Bone marrow (tissue), 2 donors: ENCODE data around the gene SMIM21.

Experiments used
- DNase-seq, 2 donors: peaks; one replicate each; lab custom pipeline; 2025; lab: John Stamatoyannopoulos, UW

Gene SMIM21

GRCh38 chr18:75377258-75377657 lies 50.2 kb downstream of the SMIM21 start:
- no peak for DNase-seq

GRCh38 chr18:75376004-75376403 lies 51.5 kb downstream of the SMIM21 start:
- DNase-seq, result no peak

- no peak for DNase-seq
Observed at GRCh38 chr18:75375341-75375740, 52.2 kb downstream of the SMIM21 start.

GRCh38 chr18:75374466-75374865 lies 53.0 kb downstream of the SMIM21 start:
- DNase-seq, result no peak

GRCh38 chr18:75369026-75369721 lies 58.3 kb downstream of the SMIM21 start:
- no peak for DNase-seq

GRCh38 chr18:75365837-75366236 lies 61.7 kb downstream of the SMIM21 start:
- DNase-seq, result no peak

GRCh38 chr18:75365254-75365629 lies 62.3 kb downstream of the SMIM21 start:
- no peak for DNase-seq

GRCh38 chr18:75364512-75365253 lies 62.8 kb downstream of the SMIM21 start:
- no peak for DNase-seq

- DNase-seq, result no peak
Observed at GRCh38 chr18:75363446-75364225, 63.9 kb downstream of the SMIM21 start.

- DNase-seq, result no peak
Observed at GRCh38 chr18:75362435-75362834, 65.1 kb downstream of the SMIM21 start.

GRCh38 chr18:75360941-75361340 lies 66.6 kb downstream of the SMIM21 start:
- DNase-seq, result no peak

- no peak for DNase-seq
Observed at GRCh38 chr18:75360215-75360614, 67.3 kb downstream of the SMIM21 start.
